ENCODE results near the gene ADPRH.
"Not testable (repeated sequence)": the region's sequence is repeated elsewhere in the genome, so short reads cannot be mapped to it uniquely, and the experiment has no call there.

ADPRH gene

DNA sequence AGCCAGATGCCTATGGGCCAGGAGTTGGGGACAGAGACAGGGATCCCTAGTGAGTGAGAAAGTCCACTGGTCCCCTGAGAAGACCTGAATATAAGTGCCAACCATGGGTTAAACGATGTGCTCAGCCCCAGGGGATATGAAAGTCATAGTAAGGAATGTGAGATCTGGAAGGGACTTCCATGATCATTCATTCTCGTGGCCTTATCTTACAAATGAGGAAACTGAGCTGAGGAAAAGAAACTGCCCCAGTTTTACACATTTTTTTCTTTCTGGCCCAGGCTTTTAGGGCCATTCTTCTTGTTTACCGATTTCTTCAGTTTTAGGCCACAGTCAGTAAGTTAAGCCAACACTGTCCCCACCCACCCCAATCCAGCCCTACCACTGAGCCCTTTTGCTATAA lies 31.0 kb upstream of the ADPRH start:
- H3K9me3 ChIP-seq (ENCODE audit: control insufficient read depth in 1 of 2, low read length in 2 of 2), result no peaks in the 10 kb centered on the region
- H3K36me3 ChIP-seq (ENCODE audit: control insufficient read depth in 1 of 2, insufficient read depth in 2 of 2, low read length in 2 of 2), result no peaks in the 10 kb centered on the region
- no peaks in the 10 kb centered on the region for H3K4me1 ChIP-seq (ENCODE audit: control insufficient read depth in 1 of 2, insufficient read depth in 2 of 2, low read length in 2 of 2)
- no peaks in the 10 kb centered on the region for H3K27me3 ChIP-seq (ENCODE audit: low read depth, low read length)
- H3K4me3 ChIP-seq (ENCODE audit: low read depth in 1 of 2, low read length in 2 of 2), result no peak overlapping the region
- H3K27ac ChIP-seq (ENCODE audit: low read length), result no peak overlapping the region

DNA sequence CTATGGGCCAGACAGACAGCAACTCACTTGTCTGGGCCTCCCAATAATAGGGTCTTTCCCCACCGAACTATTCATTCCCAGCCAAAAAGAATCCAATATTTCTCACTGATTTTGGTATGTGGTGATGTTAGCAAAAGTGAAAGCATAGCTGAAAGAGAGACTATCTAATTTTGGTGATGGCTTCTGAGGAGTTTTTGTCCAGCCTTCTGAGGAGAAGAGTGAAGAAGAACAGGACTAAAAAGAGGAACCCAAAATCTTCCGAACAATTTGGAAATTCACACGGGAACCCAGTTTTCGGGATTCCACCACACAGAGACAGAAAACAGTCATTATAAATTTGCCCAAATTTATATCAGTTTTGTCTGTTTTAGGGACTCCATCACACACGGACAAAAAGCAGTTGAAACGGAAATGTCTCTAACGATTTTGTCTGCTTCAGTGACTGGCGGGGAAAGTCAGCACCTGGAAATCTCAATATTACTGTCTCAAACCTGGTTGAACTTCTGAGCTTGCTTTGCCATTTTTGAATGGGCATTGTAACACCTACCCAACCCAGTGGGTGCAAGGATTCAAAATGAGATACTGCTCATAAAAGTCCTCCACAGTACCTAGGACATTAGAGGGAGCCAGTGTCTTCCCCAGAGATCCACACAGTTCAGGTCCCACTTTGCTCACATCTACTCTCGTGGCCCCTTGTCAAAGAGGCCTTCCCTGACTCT lies 28.9 kb upstream of the ADPRH start:
- Histone ChIP-seq H3K4me3 (ENCODE audit: low read depth in 1 of 2, low read length in 2 of 2) (no peak overlapping the region), H3K9me3 (ENCODE audit: control insufficient read depth in 1 of 2, low read length in 2 of 2) (no peaks in the 10 kb centered on the region), H3K4me1 (ENCODE audit: control insufficient read depth in 1 of 2, insufficient read depth in 2 of 2, low read length in 2 of 2) (no peaks in the 10 kb centered on the region), H3K36me3 (ENCODE audit: control insufficient read depth in 1 of 2, insufficient read depth in 2 of 2, low read length in 2 of 2) (no peaks in the 10 kb centered on the region), H3K27me3 (ENCODE audit: low read depth, low read length) (no peaks in the 10 kb centered on the region), H3K27ac (ENCODE audit: low read length) (no peak overlapping the region)

DNA sequence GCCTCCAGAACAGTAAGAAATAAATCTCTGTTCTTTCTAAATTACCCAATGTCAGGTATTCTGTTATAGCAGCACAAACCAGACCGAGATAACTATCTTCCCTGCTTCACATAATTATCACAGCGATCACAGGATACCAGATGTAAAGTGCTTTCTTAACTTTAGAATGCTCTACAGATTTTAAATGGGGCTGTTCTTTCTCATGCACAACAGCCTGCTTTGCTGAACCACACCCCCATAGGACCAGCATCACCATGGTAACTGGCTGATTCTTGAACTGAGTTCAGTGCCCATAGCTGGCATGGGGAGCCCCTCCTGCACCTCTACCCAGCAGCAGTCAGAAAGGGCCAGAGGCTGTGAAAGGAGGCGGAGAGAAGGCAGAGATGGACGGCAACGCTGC lies 27.7 kb upstream of the ADPRH start:
- no peaks in the 10 kb centered on the region for H3K27me3 ChIP-seq (ENCODE audit: low read depth, low read length)
- no peak overlapping the region for H3K4me3 ChIP-seq (ENCODE audit: low read depth in 1 of 2, low read length in 2 of 2)
- H3K4me1 ChIP-seq (ENCODE audit: control insufficient read depth in 1 of 2, insufficient read depth in 2 of 2, low read length in 2 of 2), result no peaks in the 10 kb centered on the region
- H3K36me3 ChIP-seq (ENCODE audit: control insufficient read depth in 1 of 2, insufficient read depth in 2 of 2, low read length in 2 of 2), result no peaks in the 10 kb centered on the region
- no peaks in the 10 kb centered on the region for H3K9me3 ChIP-seq (ENCODE audit: control insufficient read depth in 1 of 2, low read length in 2 of 2)
- no peak overlapping the region for H3K27ac ChIP-seq (ENCODE audit: low read length)

DNA sequence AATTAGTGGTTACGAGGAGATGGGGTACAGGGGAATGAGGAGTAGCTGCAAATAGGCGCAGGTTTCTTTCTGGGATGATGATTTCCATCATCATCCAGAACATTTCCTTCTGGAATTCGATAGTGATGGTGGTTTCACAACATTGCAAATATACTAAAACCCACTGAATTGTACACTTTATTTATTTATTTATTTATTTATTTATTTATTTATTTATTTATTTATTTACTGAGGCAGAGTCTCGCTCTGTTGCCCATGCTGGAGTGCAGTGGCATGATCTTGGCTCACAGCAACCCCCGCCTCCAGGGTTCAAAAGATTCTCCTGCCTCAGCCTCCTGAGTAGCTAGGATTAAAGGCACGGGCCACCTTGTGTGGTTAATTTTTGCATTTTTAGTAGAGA lies 26.4 kb upstream of the ADPRH start:
- H3K27me3 ChIP-seq (ENCODE audit: low read depth, low read length); H3K36me3 ChIP-seq (ENCODE audit: control insufficient read depth in 1 of 2, insufficient read depth in 2 of 2, low read length in 2 of 2); H3K4me1 ChIP-seq (ENCODE audit: control insufficient read depth in 1 of 2, insufficient read depth in 2 of 2, low read length in 2 of 2); H3K9me3 ChIP-seq (ENCODE audit: control insufficient read depth in 1 of 2, low read length in 2 of 2); H3K4me3 ChIP-seq (ENCODE audit: low read depth in 1 of 2, low read length in 2 of 2); H3K27ac ChIP-seq (ENCODE audit: low read length): not testable (repeated sequence)

DNA sequence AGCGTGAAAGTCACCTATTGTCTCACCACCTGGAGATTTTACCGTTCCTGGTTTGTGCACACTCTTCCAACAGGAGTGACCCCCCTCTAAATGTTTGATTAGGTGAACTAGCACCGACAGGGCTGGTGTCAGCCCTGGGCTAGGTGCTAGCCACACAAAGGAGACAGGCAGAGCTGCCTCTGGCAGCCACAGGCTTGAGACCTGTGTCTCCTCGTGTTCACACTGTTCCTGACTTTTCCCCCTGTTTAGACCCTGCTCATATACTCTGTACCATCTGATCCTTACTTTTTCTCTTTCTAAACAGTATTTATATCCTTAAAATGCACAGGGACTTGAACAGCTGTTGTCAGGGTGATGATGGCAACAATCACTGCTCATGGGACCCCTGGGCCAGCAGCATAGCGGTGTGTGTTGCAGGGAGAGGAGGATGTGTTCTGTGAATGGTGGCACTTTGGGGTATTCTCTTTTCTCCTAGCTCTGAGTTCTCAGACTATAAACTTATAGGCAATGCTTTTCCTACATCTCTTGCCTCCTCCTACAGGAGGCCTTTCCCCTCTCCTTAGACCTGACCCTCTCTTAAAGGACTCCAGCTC lies 25.4 kb upstream of the ADPRH start:
- no peaks in the 10 kb centered on the region for H3K36me3 ChIP-seq (ENCODE audit: control insufficient read depth in 1 of 2, insufficient read depth in 2 of 2, low read length in 2 of 2)
- H3K27ac ChIP-seq (ENCODE audit: low read length), result no peak overlapping the region
- no peaks in the 10 kb centered on the region for H3K27me3 ChIP-seq (ENCODE audit: low read depth, low read length)
- no peaks in the 10 kb centered on the region for H3K4me1 ChIP-seq (ENCODE audit: control insufficient read depth in 1 of 2, insufficient read depth in 2 of 2, low read length in 2 of 2)
- H3K4me3 ChIP-seq (ENCODE audit: low read depth in 1 of 2, low read length in 2 of 2), result no peak overlapping the region
- H3K9me3 ChIP-seq (ENCODE audit: control insufficient read depth in 1 of 2, low read length in 2 of 2), result no peaks in the 10 kb centered on the region

DNA sequence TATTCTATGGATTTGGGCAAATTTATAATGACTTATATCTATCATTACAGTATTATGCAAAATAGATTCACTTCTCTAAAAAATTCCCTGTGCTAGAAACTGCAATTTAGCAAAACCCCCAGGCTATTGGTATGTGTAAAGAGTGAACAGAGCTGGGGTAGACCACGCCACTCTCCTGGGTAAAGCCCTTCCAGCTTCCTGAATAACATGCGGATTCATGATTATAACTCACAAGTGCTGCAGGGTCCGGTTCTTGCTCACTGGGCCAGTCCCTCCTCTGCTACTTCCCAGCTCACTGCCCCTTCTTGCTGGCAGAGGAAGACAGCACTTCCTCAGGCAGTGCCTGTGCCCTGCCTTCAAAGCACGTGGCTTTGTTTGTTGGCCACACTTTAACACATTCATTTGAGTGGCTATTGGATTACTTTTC lies 24.0 kb upstream of the ADPRH start:
- Histone ChIP-seq H3K9me3 (ENCODE audit: control insufficient read depth in 1 of 2, low read length in 2 of 2) (no peaks in the 10 kb centered on the region), H3K27me3 (ENCODE audit: low read depth, low read length) (no peaks in the 10 kb centered on the region), H3K36me3 (ENCODE audit: control insufficient read depth in 1 of 2, insufficient read depth in 2 of 2, low read length in 2 of 2) (no peaks in the 10 kb centered on the region), H3K4me3 (ENCODE audit: low read depth in 1 of 2, low read length in 2 of 2) (no peak overlapping the region), H3K27ac (ENCODE audit: low read length) (no peak overlapping the region), H3K4me1 (ENCODE audit: control insufficient read depth in 1 of 2, insufficient read depth in 2 of 2, low read length in 2 of 2) (no peaks in the 10 kb centered on the region)

DNA sequence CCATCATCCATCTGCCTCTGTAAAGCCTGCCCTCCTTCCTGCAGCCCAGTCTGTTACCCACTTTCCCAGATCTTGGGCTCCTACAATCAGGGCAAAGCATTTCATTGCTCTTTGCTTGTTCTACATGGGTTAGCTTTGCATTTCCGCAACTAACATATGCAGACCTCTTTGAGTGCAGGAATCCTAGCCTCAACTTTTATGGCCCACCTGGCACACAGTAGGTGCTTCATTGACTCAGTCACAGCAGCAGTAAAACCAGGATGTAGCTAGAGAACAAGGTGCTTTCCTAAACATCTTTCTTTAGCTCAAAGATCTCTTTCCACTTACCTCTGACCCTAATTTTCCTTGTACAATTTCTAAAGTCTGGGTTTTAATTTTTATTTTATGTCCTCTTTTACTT lies 23.4 kb upstream of the ADPRH start:
- H3K27ac ChIP-seq (ENCODE audit: low read length), result no peak overlapping the region

DNA sequence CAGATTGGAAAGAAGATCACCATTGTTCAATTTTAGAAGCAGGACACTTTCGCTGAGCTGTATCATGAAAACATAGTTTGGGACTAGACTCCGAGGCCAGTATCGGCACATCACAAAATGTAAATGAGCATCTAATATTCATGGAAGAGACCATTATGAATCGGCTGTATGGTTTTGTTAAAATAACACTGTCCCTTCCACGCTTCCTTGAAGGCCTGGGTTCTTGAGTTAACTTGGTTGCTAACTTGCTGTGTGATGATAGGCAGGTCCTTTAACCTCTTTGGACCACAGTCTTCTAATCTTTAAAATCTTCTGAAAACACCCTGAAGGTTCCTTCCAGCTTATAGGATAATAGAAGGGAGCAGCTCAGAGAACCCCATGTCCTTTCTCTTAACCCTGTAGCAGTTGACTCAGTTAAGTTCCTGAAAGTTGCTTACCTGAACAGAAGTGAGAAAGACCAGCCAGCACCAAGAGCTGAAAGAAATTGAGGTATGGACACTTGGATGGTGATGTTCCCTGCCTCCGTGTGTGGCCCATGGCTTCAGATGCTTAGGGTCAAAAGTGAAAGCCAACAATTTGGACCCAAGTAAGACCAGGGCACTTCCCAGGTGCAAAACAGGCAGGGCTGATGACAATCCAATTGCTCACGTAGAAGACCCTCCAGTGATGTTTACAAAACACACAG lies 22.0 kb upstream of the ADPRH start:
- Histone ChIP-seq H3K9me3 (ENCODE audit: control insufficient read depth in 1 of 2, low read length in 2 of 2) (no peaks in the 10 kb centered on the region), H3K27me3 (ENCODE audit: low read depth, low read length) (no peaks in the 10 kb centered on the region), H3K36me3 (ENCODE audit: control insufficient read depth in 1 of 2, insufficient read depth in 2 of 2, low read length in 2 of 2) (no peaks in the 10 kb centered on the region), H3K4me3 (ENCODE audit: low read depth in 1 of 2, low read length in 2 of 2) (no peak overlapping the region), H3K27ac (ENCODE audit: low read length) (no peak overlapping the region), H3K4me1 (ENCODE audit: control insufficient read depth in 1 of 2, insufficient read depth in 2 of 2, low read length in 2 of 2) (no peaks in the 10 kb centered on the region)

More for the DNA sequence above, 23.4 kb upstream of the ADPRH start:
- Histone ChIP-seq H3K9me3 (ENCODE audit: control insufficient read depth in 1 of 2, low read length in 2 of 2) (no peaks in the 10 kb centered on the region), H3K4me1 (ENCODE audit: control insufficient read depth in 1 of 2, insufficient read depth in 2 of 2, low read length in 2 of 2) (no peaks in the 10 kb centered on the region), H3K4me3 (ENCODE audit: low read depth in 1 of 2, low read length in 2 of 2) (no peak overlapping the region), H3K27me3 (ENCODE audit: low read depth, low read length) (no peaks in the 10 kb centered on the region), H3K36me3 (ENCODE audit: control insufficient read depth in 1 of 2, insufficient read depth in 2 of 2, low read length in 2 of 2) (no peaks in the 10 kb centered on the region)

- H3K27me3 ChIP-seq (ENCODE audit: low read depth, low read length), result no peaks in the 10 kb centered on the region
- no peak overlapping the region for H3K4me3 ChIP-seq (ENCODE audit: low read depth in 1 of 2, low read length in 2 of 2)
- no peak overlapping the region for H3K27ac ChIP-seq (ENCODE audit: low read length)
- H3K9me3 ChIP-seq (ENCODE audit: control insufficient read depth in 1 of 2, low read length in 2 of 2), result no peaks in the 10 kb centered on the region
- H3K36me3 ChIP-seq (ENCODE audit: control insufficient read depth in 1 of 2, insufficient read depth in 2 of 2, low read length in 2 of 2), result no peaks in the 10 kb centered on the region
- no peaks in the 10 kb centered on the region for H3K4me1 ChIP-seq (ENCODE audit: control insufficient read depth in 1 of 2, insufficient read depth in 2 of 2, low read length in 2 of 2)
Measured at GRCh38 chr3:119557877-119558269, 21.4 kb upstream of the ADPRH start.

DNA sequence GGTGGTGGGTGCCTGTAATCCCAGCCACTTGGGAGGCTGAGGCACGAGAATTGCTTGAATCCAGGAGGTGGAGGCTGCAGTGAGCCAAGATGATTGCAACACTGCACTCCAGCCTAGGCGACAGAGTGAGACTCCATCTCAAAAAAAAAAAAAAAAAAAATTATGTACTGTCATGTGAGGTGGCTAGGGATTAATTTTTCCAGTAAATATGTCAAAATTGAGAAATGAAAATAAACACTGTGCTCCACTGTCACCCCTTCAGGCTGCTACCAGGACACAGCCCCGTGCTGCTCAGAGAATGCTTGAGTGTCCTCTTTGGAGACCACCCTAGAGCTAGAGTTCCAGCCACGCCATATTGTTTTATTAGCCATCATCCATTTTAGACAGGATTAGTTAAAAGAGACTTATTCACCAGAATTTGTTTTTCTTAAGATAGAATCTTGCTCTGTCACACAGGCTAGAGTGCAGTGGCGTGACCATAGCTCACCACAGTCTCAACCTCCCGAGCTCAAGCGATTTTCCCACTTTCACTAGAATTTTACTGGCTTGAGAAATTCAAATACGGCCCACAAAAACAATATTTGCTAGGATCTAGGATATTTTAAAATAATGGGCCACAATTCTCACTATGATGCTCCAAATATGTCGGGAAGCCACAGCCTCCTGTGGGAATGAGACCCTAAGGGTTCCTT lies 20.5 kb upstream of the ADPRH start:
- Histone ChIP-seq H3K4me3 (ENCODE audit: low read depth in 1 of 2, low read length in 2 of 2) (no peak overlapping the region), H3K9me3 (ENCODE audit: control insufficient read depth in 1 of 2, low read length in 2 of 2) (no peaks in the 10 kb centered on the region), H3K27me3 (ENCODE audit: low read depth, low read length) (no peaks in the 10 kb centered on the region), H3K27ac (ENCODE audit: low read length) (no peak overlapping the region), H3K36me3 (ENCODE audit: control insufficient read depth in 1 of 2, insufficient read depth in 2 of 2, low read length in 2 of 2) (no peaks in the 10 kb centered on the region), H3K4me1 (ENCODE audit: control insufficient read depth in 1 of 2, insufficient read depth in 2 of 2, low read length in 2 of 2) (no peaks in the 10 kb centered on the region)

- no peaks in the 10 kb centered on the region for H3K36me3 ChIP-seq (ENCODE audit: control insufficient read depth in 1 of 2, insufficient read depth in 2 of 2, low read length in 2 of 2)
Measured at GRCh38 chr3:119559441-119559963, 19.8 kb upstream of the ADPRH start, which contains the start of gene CD80. CD80 (minus strand) TSS chr3:119559614; CDS start chr3:119557728, 1,886 bp downstream.

More at GRCh38 chr3:119559441-119559963, 19.8 kb upstream of the ADPRH start, which contains the start of gene CD80:
- Histone ChIP-seq H3K4me1 (ENCODE audit: control insufficient read depth in 1 of 2, insufficient read depth in 2 of 2, low read length in 2 of 2) (no peaks in the 10 kb centered on the region), H3K27me3 (ENCODE audit: low read depth, low read length) (no peaks in the 10 kb centered on the region), H3K27ac (ENCODE audit: low read length) (no peak within 1 kb of the TSS), H3K4me3 (ENCODE audit: low read depth in 1 of 2, low read length in 2 of 2) (no peak within 1 kb of the TSS), H3K9me3 (ENCODE audit: control insufficient read depth in 1 of 2, low read length in 2 of 2) (peaks cover 0 to 2% of the 10 kb centered on the region in 2 donors)

All from muscle layer of duodenum (tissue), 2 donors.